Right lobe of liver (tissue), 4 donors: ENCODE measurements around the gene ERVH48-1.
"Not testable (repeated sequence)": the region's sequence is repeated elsewhere in the genome, so short reads cannot be mapped to it uniquely, and the experiment has no call there.

Experiments used
- CTCF ChIP-seq, 4 donors: fragments of 200-600 bp in 3 of 4; fragments of 450-650 bp in 1 of 4; IDR thresholded peaks; one replicate each; pipeline versions ENCODE4 v1.5.1 to v1.8.0; 2016 to 2022; ENCODE audit warnings: antibody characterized with exemption in 4 of 4, mild to moderate bottlenecking in 2 of 4
- POLR2A ChIP-seq: fragments of 450-650 bp; IDR thresholded peaks from one replicate; pipeline ENCODE4 v1.6.1; 2017; ENCODE audit warnings: antibody characterized with exemption, mild to moderate bottlenecking
- donor health status: DM: no; HTN: no; CAD: no.
- donor health status: DM: no; HTN: no; CAD: no.
- donor health status: DM: no; HTN: yes; CAD: no.

- TF ChIP-seq CTCF (IDR thresholded peaks at IDR 0.05); POLR2A: not testable (repeated sequence)
Observed at GRCh38 chr21:42951193-42951592, 25.8 kb upstream of the ERVH48-1 start.
